HCT116 (cell line): Measurements from ENCODE around the gene MORF4L2.

Experiments used
- EZH2 ChIP-seq: fragments of 200-600 bp; sonication (generic); IDR thresholded peaks from 2 replicates; pipeline ENCODE4 v1.6.1; 2017; ENCODE audit warnings: antibody characterized with exemption, mixed run types
- EZH2phosphoT487 ChIP-seq: fragments of 200-600 bp; IDR thresholded peaks from 2 replicates; pipeline ENCODE4 v1.6.1; 2018; ENCODE audit warnings: antibody characterized with exemption, borderline replicate concordance
- FOSL1 ChIP-seq: IDR thresholded peaks from 2 replicates; pipeline ENCODE4 v1.6.1; 2012; ENCODE audit warnings: low read depth
- JUND ChIP-seq: IDR thresholded peaks from 2 replicates; pipeline ENCODE4 v1.6.1; 2012
- POLR2A ChIP-seq: IDR thresholded peaks from 2 replicates; pipeline ENCODE4 v1.7.0; 2011; ENCODE audit warnings: borderline replicate concordance; ENCODE audit not compliant: insufficient read depth, insufficient read length; ENCODE audit errors: extremely low read depth
- YY1 ChIP-seq: IDR thresholded peaks from 2 replicates; pipeline ENCODE4 v1.6.1; 2011; ENCODE audit warnings: low read length, low read depth, moderate library complexity, mild to moderate bottlenecking; ENCODE audit not compliant: insufficient replicate concordance; ENCODE audit errors: extremely low read depth
- TF ChIP-seq, protein P1 (sequence below): IDR thresholded peaks from 2 replicates; pipeline ENCODE4 v1.6.1; 2012
- TF ChIP-seq, protein P2 (sequence below), 3 experiments: fragments of 200-600 bp in 1 of 3; sonication (generic) in 1 of 3; IDR thresholded peaks in 2 of 3; conservative IDR thresholded peaks in 1 of 3; 2 replicates each; pipeline ENCODE4 v1.5.1; 2012 to 2017; ENCODE audit warnings: low read depth in 2 of 3, low read length in 2 of 3, antibody characterized with exemption in 1 of 3, borderline replicate concordance in 1 of 3, control low read depth in 1 of 3, mild to moderate bottlenecking in 1 of 3, mixed read lengths in 1 of 3, mixed run types in 1 of 3, moderate library complexity in 1 of 3; ENCODE audit not compliant: insufficient read depth in 1 of 3

DNA sequence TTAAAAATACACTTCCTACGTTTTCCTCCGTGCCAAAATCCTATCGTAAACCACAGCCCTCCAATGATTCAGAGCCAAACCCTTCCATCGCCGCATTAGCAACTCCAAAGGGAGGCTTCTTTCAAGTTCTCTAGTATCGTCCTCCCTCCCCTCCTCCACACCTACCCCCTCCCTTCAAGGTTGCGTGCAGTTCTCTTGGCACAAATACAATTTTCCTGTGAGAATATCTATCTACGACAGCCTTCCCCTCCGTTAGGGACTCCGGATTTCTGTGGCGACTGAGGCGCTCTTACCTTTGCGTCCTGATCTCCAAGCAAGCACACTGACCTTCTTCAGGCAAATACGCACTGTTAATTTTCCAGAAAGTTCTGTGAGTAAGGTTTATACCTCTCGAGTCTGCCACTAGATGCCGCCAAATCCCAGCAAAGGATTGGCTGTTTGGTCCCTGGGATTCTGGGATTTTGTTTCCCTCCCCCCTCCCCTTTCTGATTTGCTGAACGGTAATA lies 1.2 kb upstream of the MORF4L2 start:
- TF ChIP-seq, protein P1, sequence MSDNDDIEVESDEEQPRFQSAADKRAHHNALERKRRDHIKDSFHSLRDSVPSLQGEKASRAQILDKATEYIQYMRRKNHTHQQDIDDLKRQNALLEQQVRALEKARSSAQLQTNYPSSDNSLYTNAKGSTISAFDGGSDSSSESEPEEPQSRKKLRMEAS: no peak
- no peak for TF ChIP-seq EZH2
- TF ChIP-seq, protein P2, sequence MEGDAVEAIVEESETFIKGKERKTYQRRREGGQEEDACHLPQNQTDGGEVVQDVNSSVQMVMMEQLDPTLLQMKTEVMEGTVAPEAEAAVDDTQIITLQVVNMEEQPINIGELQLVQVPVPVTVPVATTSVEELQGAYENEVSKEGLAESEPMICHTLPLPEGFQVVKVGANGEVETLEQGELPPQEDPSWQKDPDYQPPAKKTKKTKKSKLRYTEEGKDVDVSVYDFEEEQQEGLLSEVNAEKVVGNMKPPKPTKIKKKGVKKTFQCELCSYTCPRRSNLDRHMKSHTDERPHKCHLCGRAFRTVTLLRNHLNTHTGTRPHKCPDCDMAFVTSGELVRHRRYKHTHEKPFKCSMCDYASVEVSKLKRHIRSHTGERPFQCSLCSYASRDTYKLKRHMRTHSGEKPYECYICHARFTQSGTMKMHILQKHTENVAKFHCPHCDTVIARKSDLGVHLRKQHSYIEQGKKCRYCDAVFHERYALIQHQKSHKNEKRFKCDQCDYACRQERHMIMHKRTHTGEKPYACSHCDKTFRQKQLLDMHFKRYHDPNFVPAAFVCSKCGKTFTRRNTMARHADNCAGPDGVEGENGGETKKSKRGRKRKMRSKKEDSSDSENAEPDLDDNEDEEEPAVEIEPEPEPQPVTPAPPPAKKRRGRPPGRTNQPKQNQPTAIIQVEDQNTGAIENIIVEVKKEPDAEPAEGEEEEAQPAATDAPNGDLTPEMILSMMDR (IDR thresholded peaks at IDR 0.05 in 2 of 3, conservative IDR thresholded peaks at IDR 0.05 in 1 of 3; ENCODE audit: borderline replicate concordance in 1 of 3, insufficient read depth in 1 of 3, low read depth in 2 of 3, low read length in 2 of 3): peak in 2 of 3 experiments; percentile 63 to 67; a peak in 4 of 6 replicates
- no peak for TF ChIP-seq EZH2phosphoT487
- no peak for TF ChIP-seq POLR2A
- TF ChIP-seq JUND: no peak
- TF ChIP-seq FOSL1: no peak
- no peak for TF ChIP-seq YY1
